ENCODE measurements around the gene DGKI. TPM values are rescaled to one million over a fixed set of nuclear protein-coding genes. Genes with fewer than 3 reads are reported as not detected.

The DGKI gene
- total and polyA plus RNA-seq, 11 donors = 0.36 to 4.6 (median 1.0) TPM

- intact Hi-C loops (cut with DNase I) = no loop called here
- no peaks in the 10 kb centered on the region for H3K36me3 ChIP-seq
- 18 to 21% (median 19%) methylated on average over 8 of the region's 8 CpGs for WGBS, 4 donors
- H3K9me3 ChIP-seq = no peaks in the 10 kb centered on the region
- no peaks in the 10 kb centered on the region for H3K4me1 ChIP-seq
- ATAC-seq = peak in 3 of 4 donors; percentile 37 to 55 (median 54)
- H3K27ac ChIP-seq = no peak overlapping the region
- DNase-seq = peak in 2 of 5 donors; percentile 19 to 33
- H3K4me3 ChIP-seq = no peak overlapping the region
- peak; percentile 47 to 73 (median 64) for TF ChIP-seq CTCF (IDR thresholded peaks at IDR 0.05)
- no peak for TF ChIP-seq POLR2A (IDR thresholded peaks at IDR 0.05)
- H3K27me3 ChIP-seq = peaks cover 0 to 4% (median 0%) of the 10 kb centered on the region in 9 donors
These were observed 220.2 kb downstream of the DGKI start for GRCh38 chr7:137626469-137627067.

- intact Hi-C loops (cut with DNase I) = no loop called here
- DNase-seq (no peak), ATAC-seq (no peak)
- no peak for TF ChIP-seq POLR2A (IDR thresholded peaks at IDR 0.05)
- TF ChIP-seq CTCF (IDR thresholded peaks at IDR 0.05) = no peak
- Histone ChIP-seq H3K4me3 (no peak overlapping the region), H3K4me1 (no peaks in the 10 kb centered on the region), H3K27me3 (peaks cover 0 to 4% (median 0%) of the 10 kb centered on the region in 9 donors), H3K9me3 (no peaks in the 10 kb centered on the region), H3K36me3 (no peaks in the 10 kb centered on the region), H3K27ac (no peak overlapping the region)
- 82 to 88% (median 85%) methylated on average over 7 of the region's 7 CpGs for WGBS, 4 donors
These were observed 221.6 kb downstream of the DGKI start for GRCh38 chr7:137625197-137625596.

DNA sequence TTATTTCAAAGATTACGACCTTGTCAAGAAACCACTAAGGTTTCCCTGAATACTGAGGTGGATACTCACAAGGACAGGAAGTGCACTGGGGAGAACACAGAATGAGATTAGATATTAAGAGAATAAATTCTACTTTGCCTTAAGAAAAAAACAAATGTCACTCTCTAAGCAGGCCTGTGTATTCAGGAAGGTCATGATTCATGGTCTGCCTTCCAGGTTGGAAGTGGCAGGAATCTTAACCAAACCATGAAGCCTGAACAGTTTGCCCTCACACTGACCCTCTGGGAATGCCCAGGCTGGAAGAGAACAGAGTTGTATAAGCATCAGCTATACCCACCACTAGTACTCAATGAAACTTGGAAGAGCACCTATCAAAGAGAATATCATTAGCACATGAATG lies 227.6 kb downstream of the DGKI start:
- Histone ChIP-seq H3K27me3 (no peaks in the 10 kb centered on the region), H3K36me3 (no peaks in the 10 kb centered on the region), H3K4me3 (no peak overlapping the region), H3K27ac (no peak overlapping the region), H3K4me1 (no peaks in the 10 kb centered on the region), H3K9me3 (no peaks in the 10 kb centered on the region)
- DNase-seq (no peak), ATAC-seq (no peak)
- intact Hi-C loops (cut with DNase I) = no loop called here
- TF ChIP-seq CTCF (IDR thresholded peaks at IDR 0.05) (no peak), POLR2A (IDR thresholded peaks at IDR 0.05) (no peak)
- 80 to 86% (median 81%) methylated on average over 1 of the region's 1 CpG for WGBS, 4 donors

DNA sequence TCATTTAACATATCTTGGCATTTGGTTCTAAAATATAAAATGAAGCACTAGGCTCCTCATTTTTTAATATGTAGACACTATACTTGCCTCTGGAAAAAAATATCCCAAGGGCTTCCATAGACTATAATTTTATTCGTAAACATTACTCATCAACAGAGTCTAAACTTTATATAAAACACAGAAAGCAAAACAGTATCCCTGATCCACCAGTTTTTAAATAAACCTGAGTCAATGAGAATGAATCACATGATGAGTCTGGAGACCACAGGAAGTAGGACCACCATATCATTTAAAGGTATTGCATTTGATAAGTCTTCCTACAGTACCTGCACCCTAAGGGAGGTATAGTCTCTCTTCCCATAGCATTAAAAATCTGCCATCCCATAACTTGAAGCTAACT lies 228.0 kb downstream of the DGKI start:
- ATAC-seq (no peak), DNase-seq (no peak)
- Histone ChIP-seq H3K27me3 (no peaks in the 10 kb centered on the region), H3K4me3 (no peak overlapping the region), H3K36me3 (no peaks in the 10 kb centered on the region), H3K9me3 (no peaks in the 10 kb centered on the region), H3K4me1 (no peaks in the 10 kb centered on the region), H3K27ac (no peak overlapping the region)
- WGBS, 4 donors = 93 to 95% (median 94%) methylated on average over 1 of the region's 1 CpG
- intact Hi-C loops (cut with DNase I) = no loop called here
- TF ChIP-seq CTCF (IDR thresholded peaks at IDR 0.05) (no peak), POLR2A (IDR thresholded peaks at IDR 0.05) (no peak)
